ACC112 (cell line): ENCODE measurements around the gene PTPRM.

Source experiments
- H2AFZ ChIP-seq: fragments of 200-600 bp; sonication (generic); one replicate; pipeline ENCODE4 v1.6.0; 2017; ENCODE audit warnings: antibody characterized with exemption, low read length; ENCODE audit not compliant: unreplicated experiment
- H3K27ac ChIP-seq: fragments of 200-600 bp; sonication (generic); 2 replicates; pipeline ENCODE4 v1.5.1; 2014; ENCODE audit warnings: low read depth, mild to moderate bottlenecking, antibody characterized with exemption, low read length, moderate library complexity
- H3K27me3 ChIP-seq: fragments of 200-600 bp; sonication (generic); 2 replicates; pipeline ENCODE4 v1.6.1; 2014; ENCODE audit warnings: mild to moderate bottlenecking, antibody characterized with exemption, low read length, moderate library complexity, mixed read lengths; ENCODE audit not compliant: insufficient read depth
- H3K36me3 ChIP-seq: fragments of 200-600 bp; sonication (generic); 2 replicates; pipeline ENCODE4 v1.6.1; 2016; ENCODE audit warnings: mild to moderate bottlenecking, antibody characterized with exemption, low read length, moderate library complexity, mixed read lengths; ENCODE audit not compliant: insufficient read depth
- H3K4me1 ChIP-seq: fragments of 200-600 bp; sonication (generic); one replicate; pipeline ENCODE4 v1.6.1; 2016; ENCODE audit warnings: low read length, mixed read lengths; ENCODE audit not compliant: insufficient read depth, unreplicated experiment, control insufficient read depth
- H3K4me3 ChIP-seq: fragments of 200-600 bp; sonication (generic); 2 replicates; pipeline ENCODE4 v1.5.1; 2014; ENCODE audit warnings: mild to moderate bottlenecking, low read depth, low read length
- H3K79me2 ChIP-seq: fragments of 200-600 bp; sonication (generic); one replicate; pipeline ENCODE4 v1.6.0; 2016; ENCODE audit warnings: low read length; ENCODE audit not compliant: control insufficient read depth, unreplicated experiment, insufficient read depth

The PTPRM gene

GRCh38 chr18:7608781-7609201 lies 41.7 kb downstream of the PTPRM start:
- no peak overlapping the region for H2AFZ ChIP-seq
- peaks cover 71% of the 10 kb centered on the region for H3K79me2 ChIP-seq
- peak overlapping the region; percentile 48 for H3K4me3 ChIP-seq
- H3K27ac ChIP-seq, result peak overlapping the region; percentile 53
- H3K4me1 ChIP-seq, result peaks cover 23% of the 10 kb centered on the region
- no peaks in the 10 kb centered on the region for H3K36me3 ChIP-seq
- H3K27me3 ChIP-seq, result no peaks in the 10 kb centered on the region

GRCh38 chr18:7609617-7610016 lies 42.5 kb downstream of the PTPRM start:
- Histone ChIP-seq H3K4me1 (peaks cover 23% of the 10 kb centered on the region), H3K27me3 (no peaks in the 10 kb centered on the region), H3K79me2 (peaks cover 73% of the 10 kb centered on the region), H3K36me3 (no peaks in the 10 kb centered on the region), H2AFZ (no peak overlapping the region), H3K4me3 (no peak overlapping the region), H3K27ac (no peak overlapping the region)

GRCh38 chr18:7614042-7614441 lies 46.9 kb downstream of the PTPRM start:
- no peak overlapping the region for H2AFZ ChIP-seq
- peaks cover 26% of the 10 kb centered on the region for H3K4me1 ChIP-seq
- peaks cover 63% of the 10 kb centered on the region for H3K79me2 ChIP-seq

GRCh38 chr18:7615840-7616239 lies 48.7 kb downstream of the PTPRM start:
- peaks cover 26% of the 10 kb centered on the region for H3K4me1 ChIP-seq
- H3K27me3 ChIP-seq, result no peaks in the 10 kb centered on the region
- H3K27ac ChIP-seq, result no peak overlapping the region
- peaks cover 61% of the 10 kb centered on the region for H3K79me2 ChIP-seq
- H3K36me3 ChIP-seq, result no peaks in the 10 kb centered on the region
- no peak overlapping the region for H3K4me3 ChIP-seq
- no peak overlapping the region for H2AFZ ChIP-seq

More at GRCh38 chr18:7614042-7614441, 46.9 kb downstream of the PTPRM start:
- Histone ChIP-seq H3K36me3 (no peaks in the 10 kb centered on the region), H3K4me3 (no peak overlapping the region), H3K27ac (no peak overlapping the region), H3K27me3 (no peaks in the 10 kb centered on the region)

GRCh38 chr18:7616661-7617060 lies 49.5 kb downstream of the PTPRM start:
- H3K27ac ChIP-seq, result 0 out of 2 replicates have a peak overlapping the region, but pooled peaks have one; percentile 53
- H3K36me3 ChIP-seq, result no peaks in the 10 kb centered on the region
- peak overlapping the region; percentile 77 for H3K4me3 ChIP-seq
- no peaks in the 10 kb centered on the region for H3K27me3 ChIP-seq
- no peak overlapping the region for H2AFZ ChIP-seq
- H3K4me1 ChIP-seq, result peaks cover 26% of the 10 kb centered on the region
- H3K79me2 ChIP-seq, result peaks cover 65% of the 10 kb centered on the region

GRCh38 chr18:7617738-7618422 lies 50.8 kb downstream of the PTPRM start:
- peak overlapping the region; percentile 77 for H3K4me3 ChIP-seq
- H3K79me2 ChIP-seq, result peaks cover 59% of the 10 kb centered on the region
- H3K4me1 ChIP-seq, result peaks cover 32% of the 10 kb centered on the region
- H3K27ac ChIP-seq, result peak overlapping the region; percentile 53
- H3K36me3 ChIP-seq, result no peaks in the 10 kb centered on the region
- H3K27me3 ChIP-seq, result no peaks in the 10 kb centered on the region
- peak overlapping the region; percentile 72 for H2AFZ ChIP-seq

GRCh38 chr18:7618891-7619442 lies 51.9 kb downstream of the PTPRM start:
- H3K36me3 ChIP-seq, result no peaks in the 10 kb centered on the region
- 0 out of 2 replicates have a peak overlapping the region, but pooled peaks have one; percentile 53 for H3K27ac ChIP-seq
- peak overlapping the region; percentile 1 for H2AFZ ChIP-seq
- H3K4me1 ChIP-seq, result peaks cover 32% of the 10 kb centered on the region
- H3K4me3 ChIP-seq, result peak overlapping the region; percentile 77; the same call in 1 of the 2 replicates
- H3K27me3 ChIP-seq, result no peaks in the 10 kb centered on the region
- H3K79me2 ChIP-seq, result peaks cover 62% of the 10 kb centered on the region

GRCh38 chr18:7619676-7620075 lies 52.6 kb downstream of the PTPRM start:
- H2AFZ ChIP-seq, result no peak overlapping the region
- H3K4me3 ChIP-seq, result no peak overlapping the region
- no peak overlapping the region for H3K27ac ChIP-seq
- no peaks in the 10 kb centered on the region for H3K36me3 ChIP-seq
- H3K79me2 ChIP-seq, result peaks cover 60% of the 10 kb centered on the region
- H3K27me3 ChIP-seq, result no peaks in the 10 kb centered on the region
- peaks cover 32% of the 10 kb centered on the region for H3K4me1 ChIP-seq

- H3K27ac ChIP-seq, result no peak overlapping the region
- peaks cover 40% of the 10 kb centered on the region for H3K4me1 ChIP-seq
- no peak overlapping the region for H2AFZ ChIP-seq
- peaks cover 47% of the 10 kb centered on the region for H3K79me2 ChIP-seq
- no peaks in the 10 kb centered on the region for H3K36me3 ChIP-seq
- H3K4me3 ChIP-seq, result no peak overlapping the region
- H3K27me3 ChIP-seq, result no peaks in the 10 kb centered on the region
These were observed 55.6 kb downstream of the PTPRM start for GRCh38 chr18:7622721-7623120.

GRCh38 chr18:7623681-7624080 lies 56.6 kb downstream of the PTPRM start:
- H3K27ac ChIP-seq, result no peak overlapping the region
- H2AFZ ChIP-seq, result no peak overlapping the region
- H3K79me2 ChIP-seq, result peaks cover 47% of the 10 kb centered on the region

GRCh38 chr18:7624697-7625096 lies 57.6 kb downstream of the PTPRM start:
- Histone ChIP-seq H3K27me3 (no peaks in the 10 kb centered on the region), H2AFZ (no peak overlapping the region), H3K4me3 (no peak overlapping the region), H3K4me1 (peaks cover 30% of the 10 kb centered on the region), H3K79me2 (peaks cover 46% of the 10 kb centered on the region), H3K36me3 (no peaks in the 10 kb centered on the region), H3K27ac (no peak overlapping the region)

More at GRCh38 chr18:7623681-7624080, 56.6 kb downstream of the PTPRM start:
- Histone ChIP-seq H3K4me3 (no peak overlapping the region), H3K4me1 (peaks cover 40% of the 10 kb centered on the region), H3K27me3 (no peaks in the 10 kb centered on the region), H3K36me3 (no peaks in the 10 kb centered on the region)
